ENCODE results near the gene CYP3A7. TPM values are rescaled to one million over a fixed set of nuclear protein-coding genes. Genes with fewer than 3 reads are reported as not detected.
A peak's percentile ranks its signal among the peaks of the same experiment; 100 is the strongest.

Gene CYP3A7
- total and polyA plus RNA-seq, 2 of the 13 experiments (the other 11 are each of a cell fraction or from before 2014, with no cell fraction given), result 5.8 to 6.4 TPM

DNA sequence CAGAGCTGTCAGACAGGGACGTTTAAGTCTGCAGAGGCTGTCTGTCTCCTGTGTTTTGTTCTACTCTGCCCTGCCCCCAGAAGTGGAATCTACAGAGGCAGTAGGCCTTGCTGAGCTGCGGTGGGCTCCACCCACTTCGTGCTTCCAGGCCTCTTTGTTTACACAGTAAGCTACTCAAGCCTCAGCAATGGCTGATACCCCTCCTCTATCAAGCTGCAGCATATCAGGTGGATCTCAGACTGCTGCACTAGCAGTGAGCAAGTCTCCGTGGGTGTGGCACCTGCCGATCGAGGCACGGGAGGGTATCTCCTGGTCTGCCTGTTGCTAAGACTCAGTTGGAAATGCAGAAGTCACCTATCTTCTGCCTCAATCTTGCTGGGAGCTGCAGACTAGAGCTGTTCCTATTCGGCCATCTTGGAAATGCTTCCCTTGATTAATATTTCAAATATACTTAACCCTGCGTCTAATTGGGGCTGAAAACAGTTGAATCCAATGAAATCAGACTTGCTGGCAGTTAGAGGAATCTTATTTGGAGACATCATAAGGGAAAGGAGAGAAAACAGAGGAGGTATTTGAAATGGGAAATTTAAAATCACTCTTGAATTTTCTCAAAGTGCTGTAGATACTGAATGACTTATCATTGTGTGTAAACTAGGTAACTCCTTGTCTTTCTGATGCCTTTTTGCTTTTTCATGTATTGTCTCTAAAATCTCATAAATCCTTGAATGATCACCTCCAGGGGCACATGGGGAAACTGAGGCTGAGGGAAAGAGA lies 41.4 kb downstream of the CYP3A7 start (continued):
- TF ChIP-seq IRF9 (CRISPR knock-in tag; IDR thresholded peaks at IDR 0.05; ENCODE audit: borderline replicate concordance) (peak; percentile 77; the same call in 1 of the 2 replicates), SATB2 (CRISPR knock-in tag; IDR thresholded peaks at IDR 0.05) (peak; percentile 84; the same call in 1 of the 2 replicates), ZNF773 (CRISPR knock-in tag; IDR thresholded peaks at IDR 0.05; ENCODE audit: borderline replicate concordance) (no peak), ZNF570 (CRISPR knock-in tag; IDR thresholded peaks at IDR 0.05; ENCODE audit: borderline replicate concordance) (no peak), ZFP36L2 (CRISPR knock-in tag; IDR thresholded peaks at IDR 0.05) (no peak), ZNF44 (CRISPR knock-in tag; IDR thresholded peaks at IDR 0.05) (no peak), ZMAT5 (CRISPR knock-in tag; IDR thresholded peaks at IDR 0.05; ENCODE audit: borderline replicate concordance, low read depth) (no peak), ZNF30 (CRISPR knock-in tag; IDR thresholded peaks at IDR 0.05) (0 out of 2 replicates have a peak, but pooled peaks have one; percentile 39), MYC (CRISPR knock-in tag; IDR thresholded peaks at IDR 0.05; ENCODE audit: borderline replicate concordance) (peak; percentile 72), MED13 (CRISPR knock-in tag; IDR thresholded peaks at IDR 0.05) (peak; percentile 45; the same call in 1 of the 2 replicates), MTF1 (CRISPR knock-in tag; IDR thresholded peaks at IDR 0.05) (no peak), CREB3 (CRISPR knock-in tag; IDR thresholded peaks at IDR 0.05) (peak; percentile 63; the same call in 1 of the 2 replicates), KLF6 (CRISPR knock-in tag; IDR thresholded peaks at IDR 0.05) (peak; percentile 79; the same call in 1 of the 2 replicates), SP140L (CRISPR knock-in tag; IDR thresholded peaks at IDR 0.05; ENCODE audit: borderline replicate concordance) (no peak), ZNF292 (CRISPR knock-in tag; IDR thresholded peaks at IDR 0.05; ENCODE audit: borderline replicate concordance, low read depth) (peak; percentile 99; the same call in 1 of the 2 replicates), MXI1 (IDR thresholded peaks at IDR 0.05; ENCODE audit: borderline replicate concordance, low read depth, low read length) (peak; percentile 29; the same call in 1 of the 3 replicates), ZNF720 (CRISPR knock-in tag; IDR thresholded peaks at IDR 0.05) (no peak), NFE2 (CRISPR knock-in tag; IDR thresholded peaks at IDR 0.05) (no peak), FLYWCH1 (CRISPR knock-in tag; IDR thresholded peaks at IDR 0.05) (no peak), KLF13 (CRISPR knock-in tag; IDR thresholded peaks at IDR 0.05) (no peak; the same call in 1 of the 2 replicates), ZNF296 (CRISPR knock-in tag; conservative IDR thresholded peaks at IDR 0.05) (no peak), GTF3A (CRISPR knock-in tag; conservative IDR thresholded peaks at IDR 0.05) (no peak)
- TF ChIP-seq, protein P1, sequence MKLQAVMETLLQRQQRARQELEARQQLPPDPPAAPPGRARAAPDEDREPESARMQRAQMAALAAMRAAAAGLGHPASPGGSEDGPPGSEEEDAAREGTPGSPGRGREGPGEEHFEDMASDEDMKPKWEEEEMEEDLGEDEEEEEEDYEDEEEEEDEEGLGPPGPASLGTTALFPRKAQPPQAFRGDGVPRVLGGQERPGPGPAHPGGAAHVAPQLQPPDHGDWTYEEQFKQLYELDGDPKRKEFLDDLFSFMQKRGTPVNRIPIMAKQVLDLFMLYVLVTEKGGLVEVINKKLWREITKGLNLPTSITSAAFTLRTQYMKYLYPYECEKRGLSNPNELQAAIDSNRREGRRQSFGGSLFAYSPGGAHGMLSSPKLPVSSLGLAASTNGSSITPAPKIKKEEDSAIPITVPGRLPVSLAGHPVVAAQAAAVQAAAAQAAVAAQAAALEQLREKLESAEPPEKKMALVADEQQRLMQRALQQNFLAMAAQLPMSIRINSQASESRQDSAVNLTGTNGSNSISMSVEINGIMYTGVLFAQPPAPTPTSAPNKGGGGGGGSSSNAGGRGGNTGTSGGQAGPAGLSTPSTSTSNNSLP (IDR thresholded peaks at IDR 0.05; ENCODE audit: low read depth, low read length), result peak; percentile 49
- TF ChIP-seq, protein P2, sequence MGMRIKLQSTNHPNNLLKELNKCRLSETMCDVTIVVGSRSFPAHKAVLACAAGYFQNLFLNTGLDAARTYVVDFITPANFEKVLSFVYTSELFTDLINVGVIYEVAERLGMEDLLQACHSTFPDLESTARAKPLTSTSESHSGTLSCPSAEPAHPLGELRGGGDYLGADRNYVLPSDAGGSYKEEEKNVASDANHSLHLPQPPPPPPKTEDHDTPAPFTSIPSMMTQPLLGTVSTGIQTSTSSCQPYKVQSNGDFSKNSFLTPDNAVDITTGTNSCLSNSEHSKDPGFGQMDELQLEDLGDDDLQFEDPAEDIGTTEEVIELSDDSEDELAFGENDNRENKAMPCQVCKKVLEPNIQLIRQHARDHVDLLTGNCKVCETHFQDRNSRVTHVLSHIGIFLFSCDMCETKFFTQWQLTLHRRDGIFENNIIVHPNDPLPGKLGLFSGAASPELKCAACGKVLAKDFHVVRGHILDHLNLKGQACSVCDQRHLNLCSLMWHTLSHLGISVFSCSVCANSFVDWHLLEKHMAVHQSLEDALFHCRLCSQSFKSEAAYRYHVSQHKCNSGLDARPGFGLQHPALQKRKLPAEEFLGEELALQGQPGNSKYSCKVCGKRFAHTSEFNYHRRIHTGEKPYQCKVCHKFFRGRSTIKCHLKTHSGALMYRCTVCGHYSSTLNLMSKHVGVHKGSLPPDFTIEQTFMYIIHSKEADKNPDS (CRISPR knock-in tag; IDR thresholded peaks at IDR 0.05), result 0 out of 2 replicates have a peak, but pooled peaks have one; percentile 78
